Activated CD4-positive, alpha-beta T cell treated with anti-CD3 and anti-CD28 coated beads for 36 hours (primary cell): Measurements from ENCODE around the gene PRR19. TPM values are rescaled to one million over a fixed set of nuclear protein-coding genes. Genes with fewer than 3 reads are reported as not detected.

ENCODE experiments used
- ATAC-seq: fragments of 200-7000 bp; cut with Tn5 transposase; one replicate; pipeline ENCODE4 v1.10.0; 2021; ENCODE audit warnings: mild to moderate bottlenecking, moderate library complexity
- CTCF ChIA-PET: fragments of 350-600 bp; sonication (Branson Sonifier 250); formaldehyde crosslinking; loops from one replicate; lab custom pipeline; 2021; ENCODE audit warnings: antibody characterized with exemption; lab: Charles Lee
- POLR2A ChIA-PET: fragments of 350-600 bp; sonication (Branson Sonifier 250); formaldehyde crosslinking; loops from one replicate; lab custom pipeline; 2021; ENCODE audit warnings: antibody characterized with exemption, inconsistent platforms; lab: Charles Lee
- DNase-seq: peaks from one replicate; pipeline ENCODE4 v3.0.0-alpha.2; 2020
- H3K27ac Mint-ChIP-seq: one replicate; pipeline ENCODE4 v1.8.0; 2021; ENCODE audit warnings: mixed read lengths
- H3K27me3 Mint-ChIP-seq: one replicate; pipeline ENCODE4 v1.8.0; 2021; ENCODE audit warnings: mixed read lengths
- H3K36me3 Mint-ChIP-seq: one replicate; pipeline ENCODE4 v1.8.0; 2021; ENCODE audit warnings: low read depth, mixed read lengths
- H3K4me1 Mint-ChIP-seq: one replicate; pipeline ENCODE4 v1.8.0; 2021; ENCODE audit warnings: mixed read lengths
- H3K4me3 Mint-ChIP-seq: one replicate; pipeline ENCODE4 v1.8.0; 2021; ENCODE audit warnings: mild to moderate bottlenecking, moderate library complexity, mixed read lengths
- H3K9me3 Mint-ChIP-seq: one replicate; pipeline ENCODE4 v1.8.0; 2021; ENCODE audit warnings: low read depth, mixed read lengths
- intact Hi-C, 2 experiments: fragments of 100-400 bp; cut with DNase I in 1 of 2; cut with micrococcal nuclease in 1 of 2; formaldehyde crosslinking; loops; one replicate each; pipeline versions ENCODE4 v1.14.2 to v1.15.1; 2022 to 2024; cut with DNase I, micrococcal nuclease
- total RNA-seq, 2 experiments: library from RNA; stranded (reverse); gene quantifications; one replicate each; pipeline ENCODE4 v1.2.3, GENCODE V29; 2021

Gene PRR19
- total RNA-seq, 2 experiments from 2014 or later, result 0.63 to 1.0 TPM

GRCh38 chr19:42290136-42290522 lies 11.8 kb upstream of the PRR19 start:
- Mint-ChIP-seq H3K9me3 (no peaks in the 10 kb centered on the region), H3K36me3 (peaks cover 18% of the 10 kb centered on the region), H3K27ac (no peak overlapping the region), H3K4me1 (peaks cover 9% of the 10 kb centered on the region), H3K27me3 (no peaks in the 10 kb centered on the region), H3K4me3 (no peak overlapping the region)
- ChIA-PET CTCF (no interaction called here), POLR2A (no interaction called here)
- ATAC-seq, result no peak
- intact Hi-C loops, result no loop called here
- DNase-seq, result no peak

DNA sequence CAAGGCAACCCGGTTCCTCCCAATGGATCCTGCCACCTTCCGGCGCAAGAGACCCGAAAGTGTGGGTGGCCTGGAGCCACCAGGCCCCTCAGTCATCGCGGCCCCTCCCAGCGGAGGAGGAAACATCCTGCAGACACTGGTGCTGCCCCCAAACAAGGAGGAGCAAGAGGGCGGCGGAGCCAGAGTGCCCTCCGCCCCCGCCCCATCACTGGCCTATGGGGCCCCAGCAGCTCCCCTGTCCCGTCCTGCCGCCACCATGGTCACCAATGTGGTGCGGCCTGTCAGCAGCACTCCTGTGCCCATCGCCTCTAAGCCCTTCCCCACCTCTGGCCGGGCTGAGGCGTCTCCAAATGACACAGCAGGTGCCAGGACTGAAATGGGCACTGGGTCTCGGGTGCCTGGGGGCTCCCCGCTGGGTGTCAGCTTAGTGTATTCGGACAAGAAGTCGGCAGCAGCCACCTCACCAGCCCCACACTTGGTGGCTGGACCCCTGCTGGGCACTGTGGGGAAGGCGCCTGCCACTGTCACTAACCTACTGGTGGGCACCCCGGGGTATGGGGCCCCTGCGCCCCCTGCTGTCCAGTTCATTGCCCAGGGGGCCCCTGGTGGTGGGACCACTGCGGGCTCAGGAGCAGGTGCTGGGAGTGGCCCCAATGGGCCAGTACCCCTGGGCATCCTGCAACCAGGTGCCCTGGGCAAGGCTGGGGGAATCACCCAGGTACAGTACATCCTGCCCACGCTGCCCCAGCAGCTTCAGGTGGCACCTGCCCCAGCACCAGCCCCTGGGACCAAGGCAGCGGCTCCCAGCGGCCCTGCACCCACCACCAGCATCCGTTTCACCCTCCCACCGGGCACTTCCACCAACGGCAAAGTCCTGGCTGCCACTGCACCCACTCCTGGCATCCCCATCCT lies 11.2 kb upstream of the PRR19 start:
- DNase-seq (peak; percentile 72), ATAC-seq (peak; percentile 70)
- intact Hi-C loops, result no loop called here
- Mint-ChIP-seq H3K4me1 (peaks cover 6% of the 10 kb centered on the region), H3K9me3 (no peaks in the 10 kb centered on the region), H3K27me3 (no peaks in the 10 kb centered on the region), H3K4me3 (no peak overlapping the region), H3K27ac (no peak overlapping the region), H3K36me3 (peaks cover 18% of the 10 kb centered on the region)
- CTCF ChIA-PET, result no interaction called here
- POLR2A ChIA-PET, result no interaction called here

GRCh38 chr19:42291435-42291810 lies 10.5 kb upstream of the PRR19 start:
- CTCF ChIA-PET, result no interaction called here
- POLR2A ChIA-PET, result no interaction called here
- Mint-ChIP-seq H3K4me3 (no peak overlapping the region), H3K27me3 (no peaks in the 10 kb centered on the region), H3K4me1 (no peaks in the 10 kb centered on the region), H3K36me3 (peaks cover 18% of the 10 kb centered on the region), H3K27ac (no peak overlapping the region), H3K9me3 (no peaks in the 10 kb centered on the region)
- ATAC-seq (no peak), DNase-seq (no peak)
- intact Hi-C loops, result no loop called here

GRCh38 chr19:42292042-42292960 lies 9.6 kb upstream of the PRR19 start:
- DNase-seq (no peak), ATAC-seq (no peak)
- no peaks in the 10 kb centered on the region for H3K27me3 Mint-ChIP-seq
- ChIA-PET CTCF (interaction anchor here (0.6 kb wide), 1 partner anchor 84 kb away, joined by 4 read pairs; no protein-coding TSS in a partner anchor), POLR2A (no interaction called here)
- intact Hi-C loops, result no loop called here
- H3K4me1 Mint-ChIP-seq, result no peaks in the 10 kb centered on the region
- no peaks in the 10 kb centered on the region for H3K9me3 Mint-ChIP-seq
- H3K4me3 Mint-ChIP-seq, result no peak overlapping the region
- no peak overlapping the region for H3K27ac Mint-ChIP-seq
- peaks cover 21% of the 10 kb centered on the region for H3K36me3 Mint-ChIP-seq

GRCh38 chr19:42292963-42293362 lies 9.0 kb upstream of the PRR19 start:
- H3K27ac Mint-ChIP-seq, result no peak overlapping the region
- POLR2A ChIA-PET, result interaction anchor here (1.3 kb wide), 1 partner anchor 56 kb away, joined by 3 read pairs; no protein-coding TSS in a partner anchor

DNA sequence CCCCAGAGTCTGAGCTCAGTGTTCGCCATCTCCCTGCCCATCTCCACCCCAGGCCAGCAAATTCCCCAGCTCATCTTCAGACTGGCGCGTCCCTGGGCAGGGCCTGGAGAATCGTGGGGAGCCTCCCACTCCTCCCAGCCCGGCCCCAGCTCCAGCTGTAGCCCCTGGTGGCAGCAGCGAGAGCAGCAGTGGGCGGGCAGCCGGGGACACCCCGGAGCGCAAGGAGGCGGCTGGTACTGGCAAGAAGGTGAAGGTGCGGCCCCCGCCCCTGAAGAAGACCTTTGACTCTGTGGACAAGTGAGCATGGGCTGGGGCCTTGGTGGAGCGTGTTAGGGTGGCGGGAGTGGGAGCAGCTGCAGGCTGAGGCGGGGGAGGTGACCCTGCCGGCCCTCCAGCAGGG lies 8.4 kb upstream of the PRR19 start:
- POLR2A ChIA-PET, result interaction anchor here (1.3 kb wide), 1 partner anchor 56 kb away, joined by 3 read pairs; no protein-coding TSS in a partner anchor
- Mint-ChIP-seq H3K36me3 (peaks cover 18% of the 10 kb centered on the region), H3K9me3 (no peaks in the 10 kb centered on the region), H3K27ac (no peak overlapping the region), H3K27me3 (no peaks in the 10 kb centered on the region), H3K4me1 (no peaks in the 10 kb centered on the region), H3K4me3 (no peak overlapping the region)
- DNase-seq (peak; percentile 29), ATAC-seq (no peak)
- intact Hi-C loops, result no loop called here
- CTCF ChIA-PET, result interaction anchor here (0.6 to 1.0 kb wide), 3 partner anchors 9 to 169 kb away, joined by 3 read pairs; partner anchors contain the start of gene PAFAH1B3

More at GRCh38 chr19:42292963-42293362, 9.0 kb upstream of the PRR19 start:
- CTCF ChIA-PET, result interaction anchor here (0.9 to 1.0 kb wide), 2 partner anchors 10 to 14 kb away, joined by 3 read pairs; partner anchors contain the start of gene PAFAH1B3
- H3K27me3 Mint-ChIP-seq, result no peaks in the 10 kb centered on the region
- ATAC-seq (no peak), DNase-seq (no peak)
- H3K36me3 Mint-ChIP-seq, result peaks cover 21% of the 10 kb centered on the region
- intact Hi-C loops, result no loop called here
- no peaks in the 10 kb centered on the region for H3K4me1 Mint-ChIP-seq
- H3K4me3 Mint-ChIP-seq, result no peak overlapping the region
- H3K9me3 Mint-ChIP-seq, result no peaks in the 10 kb centered on the region

DNA sequence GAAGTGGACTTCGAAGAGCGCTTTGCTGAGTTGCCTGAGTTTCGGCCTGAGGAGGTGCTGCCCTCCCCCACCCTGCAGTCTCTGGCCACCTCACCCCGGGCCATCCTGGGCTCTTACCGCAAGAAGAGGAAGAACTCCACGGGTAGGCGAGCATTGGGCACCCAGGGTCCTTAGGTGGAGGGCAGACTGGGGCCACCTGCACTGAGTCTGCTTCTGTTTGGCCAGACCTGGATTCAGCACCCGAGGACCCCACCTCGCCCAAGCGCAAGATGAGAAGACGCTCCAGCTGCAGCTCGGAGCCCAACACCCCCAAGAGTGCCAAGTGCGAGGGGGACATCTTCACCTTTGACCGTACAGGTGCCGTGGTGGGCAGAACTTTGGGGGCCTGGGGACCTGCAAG lies 8.0 kb upstream of the PRR19 start:
- POLR2A ChIA-PET, result interaction anchor here (1.3 kb wide), 1 partner anchor 57 kb away, joined by 3 read pairs; no protein-coding TSS in a partner anchor
- H3K27me3 Mint-ChIP-seq, result no peaks in the 10 kb centered on the region
- H3K27ac Mint-ChIP-seq, result no peak overlapping the region
- intact Hi-C loops, result no loop called here
- ATAC-seq (no peak), DNase-seq (no peak)
- H3K9me3 Mint-ChIP-seq, result no peaks in the 10 kb centered on the region
- peaks cover 18% of the 10 kb centered on the region for H3K36me3 Mint-ChIP-seq
- H3K4me3 Mint-ChIP-seq, result no peak overlapping the region
- no peaks in the 10 kb centered on the region for H3K4me1 Mint-ChIP-seq
- CTCF ChIA-PET, result interaction anchor here (0.6 to 1.0 kb wide), 3 partner anchors 9 to 170 kb away, joined by 3 read pairs; partner anchors contain the start of gene PAFAH1B3

DNA sequence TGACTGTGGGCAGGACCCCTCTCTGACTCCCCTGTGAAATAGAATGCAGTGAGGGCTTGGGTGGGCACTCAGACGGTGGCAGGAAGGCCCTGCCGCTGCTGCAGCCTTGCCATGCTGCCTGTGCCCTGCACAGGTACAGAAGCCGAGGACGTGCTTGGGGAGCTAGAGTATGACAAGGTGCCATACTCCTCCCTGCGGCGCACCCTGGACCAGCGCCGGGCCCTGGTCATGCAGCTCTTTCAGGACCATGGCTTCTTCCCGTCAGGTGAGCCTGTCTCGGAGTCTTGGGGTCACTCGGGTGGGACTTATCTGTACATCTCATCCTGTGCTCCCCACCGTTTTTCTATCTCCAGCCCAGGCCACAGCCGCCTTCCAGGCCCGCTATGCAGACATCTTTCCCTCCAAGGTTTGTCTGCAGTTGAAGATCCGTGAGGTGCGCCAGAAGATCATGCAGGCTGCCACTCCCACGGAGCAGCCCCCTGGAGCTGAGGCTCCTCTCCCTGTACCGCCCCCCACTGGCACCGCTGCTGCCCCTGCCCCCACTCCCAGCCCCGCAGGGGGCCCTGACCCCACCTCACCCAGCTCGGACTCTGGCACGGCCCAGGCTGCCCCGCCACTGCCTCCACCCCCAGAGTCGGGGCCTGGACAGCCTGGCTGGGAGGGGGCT lies 7.3 kb upstream of the PRR19 start:
- DNase-seq, result no peak
- H3K27me3 Mint-ChIP-seq, result no peaks in the 10 kb centered on the region
- CTCF ChIA-PET, result interaction anchor here (0.9 kb wide), 1 partner anchor 74 kb away, joined by 4 read pairs; the partner anchor contains the start of gene ZNF526
- POLR2A ChIA-PET, result interaction anchor here (0.6 kb wide), 1 partner anchor 88 kb away, joined by 3 read pairs; no protein-coding TSS in a partner anchor
- no peaks in the 10 kb centered on the region for H3K9me3 Mint-ChIP-seq
- intact Hi-C loops, result no loop called here
- H3K36me3 Mint-ChIP-seq, result peaks cover 18% of the 10 kb centered on the region
- no peak for ATAC-seq
- H3K27ac Mint-ChIP-seq, result no peak overlapping the region
- no peaks in the 10 kb centered on the region for H3K4me1 Mint-ChIP-seq
- no peak overlapping the region for H3K4me3 Mint-ChIP-seq

GRCh38 chr19:42295342-42295741 lies 6.6 kb upstream of the PRR19 start:
- Mint-ChIP-seq H3K27ac (no peak overlapping the region), H3K4me1 (no peaks in the 10 kb centered on the region), H3K36me3 (peaks cover 14% of the 10 kb centered on the region), H3K4me3 (no peak overlapping the region), H3K9me3 (no peaks in the 10 kb centered on the region), H3K27me3 (no peaks in the 10 kb centered on the region)
- intact Hi-C loops, result no loop called here
- DNase-seq (peak; percentile 13), ATAC-seq (no peak)
- ChIA-PET CTCF (interaction anchor here (0.9 to 2.1 kb wide), 2 partner anchors 75 to 187 kb away, joined by 4 to 11 read pairs; partner anchors contain the start of gene ZNF526), POLR2A (no interaction called here)

DNA sequence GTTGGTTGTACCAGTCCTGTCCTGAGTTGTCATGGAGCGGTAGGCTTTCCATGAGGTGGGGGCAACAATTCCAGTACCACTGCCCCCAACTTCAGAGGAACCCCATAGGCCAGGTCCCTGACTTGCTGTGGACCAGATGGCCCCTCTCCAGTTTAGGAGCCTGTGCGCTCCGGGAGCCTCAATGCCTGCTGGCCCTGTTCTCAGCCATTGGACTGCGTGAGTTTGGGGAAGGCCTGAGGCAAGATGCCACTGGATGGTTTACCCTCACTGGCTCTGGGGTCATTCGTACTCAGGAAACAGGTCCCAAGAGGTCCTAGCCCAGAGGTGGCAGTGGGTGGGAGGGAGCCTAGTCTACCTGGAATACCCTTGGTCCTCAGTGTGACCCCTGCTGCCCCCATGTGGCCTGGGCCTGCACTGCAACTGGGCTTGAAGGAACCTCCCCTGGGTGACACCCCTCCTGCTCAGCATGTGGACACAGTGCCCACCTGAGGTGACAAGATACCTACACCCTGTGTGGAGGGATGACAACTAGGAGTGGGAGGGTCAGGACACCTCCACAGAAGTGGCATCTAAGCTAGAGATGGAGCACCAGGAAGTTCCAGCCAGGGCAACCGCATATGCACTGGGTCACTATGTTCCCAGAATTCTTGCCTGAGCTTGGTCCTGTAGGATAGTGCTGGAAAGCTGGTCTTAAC lies 6.0 kb upstream of the PRR19 start:
- no peaks in the 10 kb centered on the region for H3K4me1 Mint-ChIP-seq
- no peak overlapping the region for H3K27ac Mint-ChIP-seq
- intact Hi-C loops, result loop anchor here (1.0 to 2.0 kb wide), 2 partner anchors 163 to 187 kb away; no protein-coding TSS in a partner anchor
- H3K9me3 Mint-ChIP-seq, result no peaks in the 10 kb centered on the region
- H3K4me3 Mint-ChIP-seq, result no peak overlapping the region
- H3K27me3 Mint-ChIP-seq, result no peaks in the 10 kb centered on the region
- CTCF ChIA-PET, result interaction anchor here (0.6 to 2.1 kb wide), 11 partner anchors 8 to 187 kb away, joined by 3 to 11 read pairs (median 4); partner anchors contain the start of gene ZNF526
- DNase-seq (peak; percentile 92), ATAC-seq (peak; percentile 87)
- H3K36me3 Mint-ChIP-seq, result peaks cover 14% of the 10 kb centered on the region
- POLR2A ChIA-PET, result interaction anchor here (0.5 kb wide), 1 partner anchor 222 kb away, joined by 4 read pairs; no protein-coding TSS in a partner anchor
